SK-N-SH (cell line): ENCODE results near the gene PET100. TPM values are rescaled to one million over a fixed set of nuclear protein-coding genes. Genes with fewer than 3 reads are reported as not detected.
"Not testable (repeated sequence)": the region's sequence is repeated elsewhere in the genome, so short reads cannot be mapped to it uniquely, and the experiment has no call there.

Experiments
- CTCF ChIA-PET: fragments of 300-600, 350-600 bp; formaldehyde crosslinking; extraction: SDS; loops from one replicate; lab custom pipeline; 2021; lab: Yijun Ruan, JAX
- POLR2A ChIA-PET: fragments of 350-600 bp; sonication (Branson Sonifier 250); formaldehyde crosslinking; extraction: SDS; loops from one replicate; lab custom pipeline; 2020; ENCODE audit warnings: antibody characterized with exemption, inconsistent platforms; lab: Yijun Ruan, JAX
- DNase-seq: peaks from one replicate; pipeline ENCODE4 v3.0.0; 2012
- H2AFZ ChIP-seq: fragments of 200-600 bp; sonication (generic); 2 replicates; pipeline ENCODE4 v1.8.1; 2016; ENCODE audit warnings: antibody characterized with exemption, mild to moderate bottlenecking, low read depth
- H3F3A ChIP-seq: fragments of 200-600 bp; sonication (generic); replicated peaks from 2 replicates; pipeline ENCODE3; 2016; ENCODE audit warnings: antibody characterized with exemption, mild to moderate bottlenecking; ENCODE audit not compliant: insufficient read depth
- H3K27ac ChIP-seq, 2 experiments: fragments of 200-500 bp in 1 of 2; fragments of 200-600 bp in 1 of 2; sonication (Bioruptor generic) in 1 of 2; sonication (generic), shearing (Covaris generic) in 1 of 2; 2 replicates each; pipeline versions ENCODE4 v1.5.1 to v1.6.1; 2014 to 2016; ENCODE audit warnings: low read depth in 2 of 2, inconsistent platforms in 1 of 2, low read length in 1 of 2, mild to moderate bottlenecking in 1 of 2, mixed read lengths in 1 of 2
- H3K27me3 ChIP-seq: fragments of 200-600 bp; sonication (generic), shearing (Covaris generic); 2 replicates; pipeline ENCODE4 v1.6.1; 2016; ENCODE audit warnings: mixed run types; ENCODE audit not compliant: insufficient read depth
- H3K36me3 ChIP-seq, 2 experiments: fragments of 200-500 bp in 1 of 2; fragments of 200-600 bp in 1 of 2; sonication (Bioruptor generic) in 1 of 2; sonication (generic) in 1 of 2; replicated peaks in 1 of 2; 2 replicates each; pipeline versions ENCODE3 to v1.5.1; 2014 to 2016; ENCODE audit warnings: low read length in 1 of 2, mild to moderate bottlenecking in 1 of 2; ENCODE audit not compliant: insufficient read depth in 2 of 2, control insufficient read depth in 1 of 2
- H3K4me1 ChIP-seq, 2 experiments: fragments of 200-500 bp in 1 of 2; fragments of 200-600 bp in 1 of 2; sonication (Bioruptor generic) in 1 of 2; sonication (generic), shearing (Covaris generic) in 1 of 2; 2 replicates each; pipeline versions ENCODE4 v1.5.1 to v1.6.1; 2014 to 2016; ENCODE audit warnings: low read depth in 1 of 2, low read length in 1 of 2, mixed run types in 1 of 2; ENCODE audit not compliant: insufficient read depth in 2 of 2, control insufficient read depth in 1 of 2
- H3K4me2 ChIP-seq: fragments of 200-600 bp; sonication (generic), shearing (Covaris generic); 2 replicates; pipeline ENCODE4 v1.6.1; 2017; ENCODE audit warnings: mixed run types
- H3K4me3 ChIP-seq, 2 experiments: fragments of 200-500 bp in 1 of 2; fragments of 200-600 bp in 1 of 2; sonication (Bioruptor generic) in 1 of 2; sonication (generic), shearing (Covaris generic) in 1 of 2; 2 replicates each; pipeline versions ENCODE4 v1.5.1 to v1.8.1; 2014 to 2016; ENCODE audit warnings: low read depth in 2 of 2, inconsistent platforms in 1 of 2, low read length in 1 of 2, mild to moderate bottlenecking in 1 of 2, mixed read lengths in 1 of 2, moderate library complexity in 1 of 2
- H3K79me2 ChIP-seq: fragments of 200-600 bp; sonication (generic); 2 replicates; pipeline ENCODE4 v1.8.1; 2017; ENCODE audit warnings: mild to moderate bottlenecking; ENCODE audit not compliant: insufficient read depth
- H3K9ac ChIP-seq: fragments of 200-600 bp; sonication (generic); 2 replicates; pipeline ENCODE4 v1.6.1; 2017; ENCODE audit warnings: mixed run types
- H3K9me2 ChIP-seq: fragments of 200-600 bp; sonication (generic); 2 replicates; pipeline ENCODE4 v1.6.1; 2017; ENCODE audit warnings: mixed run types
- H3K9me3 ChIP-seq: fragments of 200-600 bp; sonication (generic); 2 replicates; pipeline ENCODE4 v1.6.1; 2017; ENCODE audit warnings: mixed run types, mild to moderate bottlenecking, moderate library complexity
- H4K20me1 ChIP-seq: fragments of 200-600 bp; sonication (generic); 2 replicates; pipeline ENCODE4 v1.6.1; 2017; ENCODE audit warnings: mild to moderate bottlenecking, mixed run types; ENCODE audit not compliant: insufficient read depth
- ELF1 ChIP-seq: IDR thresholded peaks from 2 replicates; pipeline ENCODE4 v1.4.0; 2012
- FOSL2 ChIP-seq: IDR thresholded peaks from 2 replicates; pipeline ENCODE4 v1.4.0; 2012; ENCODE audit warnings: low read depth, mild to moderate bottlenecking, moderate library complexity, borderline replicate concordance
- NRF1 ChIP-seq: IDR thresholded peaks from 2 replicates; pipeline ENCODE4 v1.6.1; 2012; ENCODE audit warnings: low read depth, mild to moderate bottlenecking, low read length
- RFX5 ChIP-seq: IDR thresholded peaks from 2 replicates; pipeline ENCODE4 v1.6.1; 2012; ENCODE audit warnings: mild to moderate bottlenecking, improper control_type of control experiment, low read length
- RXRA ChIP-seq: IDR thresholded peaks from 2 replicates; pipeline ENCODE4 v1.4.0; 2012; ENCODE audit warnings: low read depth, mild to moderate bottlenecking, borderline replicate concordance
- USF1 ChIP-seq: IDR thresholded peaks from 2 replicates; pipeline ENCODE4 v1.4.0; 2012; ENCODE audit warnings: low read depth, borderline replicate concordance
- WGBS: methylation state at CpG from one replicate; pipeline ENCODE4 v1.1.6; 2017; ENCODE audit warnings: low lambda C conversion rate; 5-methylcytosine and 5-hydroxymethylcytosine counted together
- polyA plus RNA-seq, 3 experiments: library from polyadenylated mRNA; depleted of rRNA; stranded (reverse); fragments of >200 nt; gene quantifications; 2 replicates each; pipeline ENCODE4 v1.2.3, GENCODE V29; 2012

PET100 gene
- polyA plus RNA-seq, 1 of the 3 experiments (the other 2 are of a cell fraction), result 48.1 TPM

- ChIA-PET CTCF (no interaction called here), POLR2A (no interaction called here)
- Histone ChIP-seq H3F3A (peaks cover 4% of the 10 kb centered on the region), H3K9me2 (no peaks in the 10 kb centered on the region), H3K4me3 (no peak overlapping the region), H3K27ac (no peak overlapping the region), H3K4me2 (no peak overlapping the region), H3K27me3 (peaks cover 27% of the 10 kb centered on the region), H4K20me1 (no peaks in the 10 kb centered on the region), H3K9ac (no peak overlapping the region), H3K36me3 (no peaks in the 10 kb centered on the region), H2AFZ (no peak overlapping the region), H3K79me2 (no peaks in the 10 kb centered on the region), H3K9me3 (no peaks in the 10 kb centered on the region), H3K4me1 (no peaks in the 10 kb centered on the region)
- TF ChIP-seq ELF1 (no peak), FOSL2 (no peak), RFX5 (no peak)
- WGBS, result 66% methylated on average over 4 of the region's 8 CpGs
- DNase-seq, result peak; percentile 19
Measured at GRCh38 chr19:7643031-7643415, 13.4 kb downstream of the PET100 start.

- not testable (repeated sequence) for H3K4me1 ChIP-seq, H2AFZ ChIP-seq, H3K27ac ChIP-seq, H3K9me3 ChIP-seq, H4K20me1 ChIP-seq, H3K4me2 ChIP-seq, H3K79me2 ChIP-seq, H3K9me2 ChIP-seq, H3K4me3 ChIP-seq, H3F3A ChIP-seq, H3K36me3 ChIP-seq, H3K9ac ChIP-seq
- POLR2A ChIA-PET, result interaction anchor here (1.2 kb wide), 1 partner anchor 14 kb away, joined by 5 read pairs; the partner anchor contains the start of genes PET100 and XAB2
- WGBS, result 38% methylated on average over 10 of the region's 10 CpGs
- CTCF ChIA-PET, result interaction anchor here (0.8 to 1.6 kb wide), 4 partner anchors 8 to 157 kb away, joined by 3 to 8 read pairs (median 5); partner anchors contain the start of gene TRAPPC5
- peak; percentile 41 for DNase-seq
- H3K27me3 ChIP-seq, result peaks cover 32% of the 10 kb centered on the region
Measured at GRCh38 chr19:7643629-7644549, 14.3 kb downstream of the PET100 start.

- Histone ChIP-seq H3K9me3 (no peaks in the 10 kb centered on the region), H3K4me1 (no peaks in the 10 kb centered on the region), H3K9me2 (no peaks in the 10 kb centered on the region), H3F3A (no peaks in the 10 kb centered on the region), H3K4me2 (no peak overlapping the region), H2AFZ (no peak overlapping the region), H4K20me1 (no peaks in the 10 kb centered on the region), H3K27me3 (peaks cover 37% of the 10 kb centered on the region), H3K27ac (no peak overlapping the region), H3K79me2 (no peaks in the 10 kb centered on the region), H3K36me3 (no peaks in the 10 kb centered on the region), H3K4me3 (no peak overlapping the region), H3K9ac (no peak overlapping the region)
- ChIA-PET CTCF (interaction anchor here (0.8 to 1.6 kb wide), 4 partner anchors 9 to 156 kb away, joined by 3 to 8 read pairs (median 5); partner anchors contain the start of gene TRAPPC5), POLR2A (interaction anchor here (1.2 kb wide), 1 partner anchor 15 kb away, joined by 5 read pairs; the partner anchor contains the start of genes PET100 and XAB2)
- TF ChIP-seq RXRA, result no peak
- no peak for TF ChIP-seq USF1
- TF ChIP-seq NRF1, result no peak
- TF ChIP-seq RFX5, result no peak
- DNase-seq, result peak; percentile 18
- WGBS, result 43% methylated on average over 9 of the region's 20 CpGs
Measured at GRCh38 chr19:7644550-7644877, 14.9 kb downstream of the PET100 start.
